GM12892 (cell line): Measurements from ENCODE around the gene PCSK5.

ENCODE experiments used
- POLR2A ChIP-seq: IDR thresholded peaks from 2 replicates; pipeline ENCODE4 v1.6.1; 2011; ENCODE audit warnings: low read depth, low read length, control low read depth
- POLR2AphosphoS5 ChIP-seq: IDR thresholded peaks from 2 replicates; pipeline ENCODE4 v1.6.1; 2011; ENCODE audit warnings: low read depth, low read length, control low read depth
- TAF1 ChIP-seq: IDR thresholded peaks from 2 replicates; pipeline ENCODE4 v1.6.1; 2011; ENCODE audit warnings: low read depth, mild to moderate bottlenecking, control low read depth, low read length, borderline replicate concordance

DNA sequence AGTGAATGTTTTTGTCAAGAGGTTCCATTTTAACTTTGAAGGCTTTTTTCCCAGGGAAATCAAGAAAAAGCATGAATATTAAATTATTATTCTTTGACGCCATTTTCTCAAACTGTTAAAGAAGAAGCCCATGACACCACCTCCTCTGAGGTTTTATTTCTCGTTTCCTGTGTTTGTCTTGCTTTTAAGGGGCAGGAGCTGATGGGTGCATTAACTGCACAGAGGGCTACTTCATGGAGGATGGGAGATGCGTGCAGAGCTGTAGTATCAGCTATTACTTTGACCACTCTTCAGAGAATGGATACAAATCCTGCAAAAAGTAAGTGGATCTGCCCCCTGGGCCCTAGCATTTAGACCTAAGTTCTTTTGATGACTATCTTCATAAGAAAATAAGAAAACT lies 298.4 kb downstream of the PCSK5 start:
- TF ChIP-seq POLR2A = no peak
- no peak for TF ChIP-seq TAF1
- TF ChIP-seq POLR2AphosphoS5 = no peak
